Measurements from ENCODE around the gene BLM. TPM values are rescaled to one million over a fixed set of nuclear protein-coding genes. Genes with fewer than 3 reads are reported as not detected.

Gene BLM
- total RNA-seq, 1 experiment from 2014 or later: 24.6 TPM

DNA sequence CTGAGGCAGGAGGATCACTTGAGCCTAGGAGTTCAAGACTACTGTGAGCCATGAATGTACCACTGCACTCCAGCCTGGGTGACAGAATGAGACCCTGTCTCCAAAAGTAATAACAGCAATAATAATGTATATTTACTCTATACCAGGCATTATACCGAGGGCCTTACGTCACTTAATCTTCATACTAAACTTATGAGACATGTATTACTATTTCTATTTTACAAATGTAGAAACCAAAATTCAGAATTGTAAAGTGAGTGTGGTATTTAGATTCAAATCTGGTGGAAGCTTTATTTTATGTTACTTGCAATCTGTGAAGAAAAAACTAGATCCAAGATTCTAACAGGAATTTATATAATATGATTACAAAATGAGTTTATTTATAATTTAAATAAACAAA, 9.7 kb upstream of the BLM start:
- CTCF ChIA-PET: no interaction called here
- intact Hi-C loops (cut with micrococcal nuclease): no loop called here

DNA sequence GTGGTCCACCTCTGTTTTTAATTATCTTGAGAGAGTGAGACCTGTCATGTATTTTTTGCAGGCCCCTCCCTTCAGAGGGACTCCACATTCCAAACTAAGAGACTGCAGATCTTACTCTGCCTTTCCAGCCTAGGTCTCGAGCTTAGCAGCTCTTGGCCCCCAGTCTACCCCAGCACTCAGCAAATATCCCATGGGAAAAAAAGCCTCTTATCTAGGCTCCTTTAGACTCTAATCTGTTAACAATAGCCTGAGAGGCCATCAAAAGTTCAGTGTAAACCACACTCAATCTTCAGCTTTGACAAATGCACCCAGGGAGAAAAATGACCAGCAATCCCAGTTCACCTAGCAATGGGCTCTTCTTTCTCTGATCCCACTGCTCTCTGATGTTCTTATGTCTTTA, 8.6 kb upstream of the BLM start:
- Histone ChIP-seq H3K4me3 (replicated peaks in 1 of 2; ENCODE audit: low read depth in 1 of 2, low read length in 2 of 2) (no peak overlapping the region), H3K27me3 (ENCODE audit: insufficient read depth, low read length) (no peaks in the 10 kb centered on the region), H3K9me2 (ENCODE audit: insufficient read depth) (no peaks in the 10 kb centered on the region), H3K27ac (ENCODE audit: low read depth, low read length) (no peak overlapping the region), H3K79me2 (ENCODE audit: insufficient read depth, low read length) (no peaks in the 10 kb centered on the region), H3K9ac (ENCODE audit: low read length) (no peak overlapping the region), H3K4me2 (ENCODE audit: low read length) (no peak overlapping the region), H3K36me3 (ENCODE audit: control insufficient read depth in 1 of 2, insufficient read depth in 2 of 2, low read length in 2 of 2) (no peaks in the 10 kb centered on the region), H4K20me1 (ENCODE audit: insufficient read depth) (no peaks in the 10 kb centered on the region), H3K4me1 (ENCODE audit: control insufficient read depth in 1 of 2, insufficient read depth in 2 of 2, low read length in 2 of 2) (peaks cover 11 to 20% of the 10 kb centered on the region in 2 experiments; a peak in 3 of 4 replicates), H3K9me3 (ENCODE audit: control insufficient read depth in 1 of 2, insufficient read depth in 1 of 2, low read depth in 1 of 2, low read length in 2 of 2) (no peaks in the 10 kb centered on the region), H2AFZ (ENCODE audit: low read depth, low read length, poor library complexity, severe bottlenecking) (no peak overlapping the region)
- ATAC-seq: no peak
- intact Hi-C loops (cut with micrococcal nuclease): no loop called here
- ChIA-PET CTCF (no interaction called here), POLR2A (no interaction called here), RAD21 (ENCODE audit: low non-redundant PET in 1 of 2, low total read pairs in 2 of 2, uncharacterized antibody in 2 of 2, unreplicated experiment in 2 of 2) (no interaction called here)
- no peak for DNase-seq (ENCODE audit: low read depth, low spot score)
- no TSS peak for BruUV-seq (replicated peaks)
- TF ChIP-seq EZH2phosphoT487 (IDR thresholded peaks at IDR 0.05; ENCODE audit: borderline replicate concordance) (no peak), CEBPB (IDR thresholded peaks at IDR 0.05; ENCODE audit: low read depth) (no peak), RAD21 (IDR thresholded peaks at IDR 0.05; ENCODE audit: low read depth) (no peak), SP1 (IDR thresholded peaks at IDR 0.05; ENCODE audit: low read depth) (no peak), SRF (IDR thresholded peaks at IDR 0.05; ENCODE audit: low read depth) (no peak), POLR2A (IDR thresholded peaks at IDR 0.05; ENCODE audit: borderline replicate concordance, extremely low read depth, insufficient read depth, insufficient read length) (no peak), ZNF274 (IDR thresholded peaks at IDR 0.05; ENCODE audit: low read depth, low read length) (no peak), ZFX (IDR thresholded peaks at IDR 0.05) (no peak), ELF1 (IDR thresholded peaks at IDR 0.05; ENCODE audit: borderline replicate concordance, low read depth) (no peak), YY1 (IDR thresholded peaks at IDR 0.05; ENCODE audit: extremely low read depth, insufficient replicate concordance, low read depth, low read length) (no peak), FOSL1 (IDR thresholded peaks at IDR 0.05; ENCODE audit: low read depth) (no peak)
- TF ChIP-seq, protein P1, sequence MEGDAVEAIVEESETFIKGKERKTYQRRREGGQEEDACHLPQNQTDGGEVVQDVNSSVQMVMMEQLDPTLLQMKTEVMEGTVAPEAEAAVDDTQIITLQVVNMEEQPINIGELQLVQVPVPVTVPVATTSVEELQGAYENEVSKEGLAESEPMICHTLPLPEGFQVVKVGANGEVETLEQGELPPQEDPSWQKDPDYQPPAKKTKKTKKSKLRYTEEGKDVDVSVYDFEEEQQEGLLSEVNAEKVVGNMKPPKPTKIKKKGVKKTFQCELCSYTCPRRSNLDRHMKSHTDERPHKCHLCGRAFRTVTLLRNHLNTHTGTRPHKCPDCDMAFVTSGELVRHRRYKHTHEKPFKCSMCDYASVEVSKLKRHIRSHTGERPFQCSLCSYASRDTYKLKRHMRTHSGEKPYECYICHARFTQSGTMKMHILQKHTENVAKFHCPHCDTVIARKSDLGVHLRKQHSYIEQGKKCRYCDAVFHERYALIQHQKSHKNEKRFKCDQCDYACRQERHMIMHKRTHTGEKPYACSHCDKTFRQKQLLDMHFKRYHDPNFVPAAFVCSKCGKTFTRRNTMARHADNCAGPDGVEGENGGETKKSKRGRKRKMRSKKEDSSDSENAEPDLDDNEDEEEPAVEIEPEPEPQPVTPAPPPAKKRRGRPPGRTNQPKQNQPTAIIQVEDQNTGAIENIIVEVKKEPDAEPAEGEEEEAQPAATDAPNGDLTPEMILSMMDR (IDR thresholded peaks at IDR 0.05 in 2 of 3, conservative IDR thresholded peaks at IDR 0.05 in 1 of 3; ENCODE audit: borderline replicate concordance in 1 of 3, insufficient read depth in 1 of 3, low read depth in 2 of 3, low read length in 2 of 3): no peak
- TF ChIP-seq, protein P2, sequence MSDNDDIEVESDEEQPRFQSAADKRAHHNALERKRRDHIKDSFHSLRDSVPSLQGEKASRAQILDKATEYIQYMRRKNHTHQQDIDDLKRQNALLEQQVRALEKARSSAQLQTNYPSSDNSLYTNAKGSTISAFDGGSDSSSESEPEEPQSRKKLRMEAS (IDR thresholded peaks at IDR 0.05): no peak
- TF ChIP-seq, protein P3, sequence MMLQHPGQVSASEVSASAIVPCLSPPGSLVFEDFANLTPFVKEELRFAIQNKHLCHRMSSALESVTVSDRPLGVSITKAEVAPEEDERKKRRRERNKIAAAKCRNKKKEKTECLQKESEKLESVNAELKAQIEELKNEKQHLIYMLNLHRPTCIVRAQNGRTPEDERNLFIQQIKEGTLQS (IDR thresholded peaks at IDR 0.05): no peak

More for the DNA sequence above, 9.7 kb upstream of the BLM start:
- ChIA-PET POLR2A (no interaction called here), RAD21 (ENCODE audit: low non-redundant PET in 1 of 2, low total read pairs in 2 of 2, uncharacterized antibody in 2 of 2, unreplicated experiment in 2 of 2) (no interaction called here)
- Histone ChIP-seq H3K36me3 (ENCODE audit: control insufficient read depth in 1 of 2, insufficient read depth in 2 of 2, low read length in 2 of 2) (no peaks in the 10 kb centered on the region), H3K9me3 (ENCODE audit: control insufficient read depth in 1 of 2, insufficient read depth in 1 of 2, low read depth in 1 of 2, low read length in 2 of 2) (no peaks in the 10 kb centered on the region), H3K9ac (ENCODE audit: low read length) (no peak overlapping the region), H2AFZ (ENCODE audit: low read depth, low read length, poor library complexity, severe bottlenecking) (no peak overlapping the region), H3K27me3 (ENCODE audit: insufficient read depth, low read length) (no peaks in the 10 kb centered on the region), H3K27ac (ENCODE audit: low read depth, low read length) (no peak overlapping the region), H3K4me3 (replicated peaks in 1 of 2; ENCODE audit: low read depth in 1 of 2, low read length in 2 of 2) (no peak overlapping the region), H3K9me2 (ENCODE audit: insufficient read depth) (no peaks in the 10 kb centered on the region), H3K4me2 (ENCODE audit: low read length) (no peak overlapping the region), H3K79me2 (ENCODE audit: insufficient read depth, low read length) (no peaks in the 10 kb centered on the region), H4K20me1 (ENCODE audit: insufficient read depth) (no peaks in the 10 kb centered on the region), H3K4me1 (ENCODE audit: control insufficient read depth in 1 of 2, insufficient read depth in 2 of 2, low read length in 2 of 2) (peaks cover 11 to 20% of the 10 kb centered on the region in 2 experiments; a peak in 3 of 4 replicates)
- DNase-seq (ENCODE audit: low read depth, low spot score) (no peak), ATAC-seq (no peak)
- BruUV-seq (replicated peaks): no TSS peak
- TF ChIP-seq POLR2AphosphoS5 (IDR thresholded peaks at IDR 0.05; ENCODE audit: low read depth, low read length): no peak
- no peak for TF ChIP-seq TCF7L2 (IDR thresholded peaks at IDR 0.05; ENCODE audit: borderline replicate concordance, extremely low read depth, insufficient read depth, insufficient read length)
- TF ChIP-seq EZH2 (IDR thresholded peaks at IDR 0.05): no peak
- no peak for TF ChIP-seq ELF1 (IDR thresholded peaks at IDR 0.05; ENCODE audit: borderline replicate concordance, low read depth)
- TF ChIP-seq, protein P2 (IDR thresholded peaks at IDR 0.05): no peak
- no peak for TF ChIP-seq CEBPB (IDR thresholded peaks at IDR 0.05; ENCODE audit: low read depth)

Data from HCT116 (cell line).